Nephron (organoid): ENCODE measurements around the gene ARMC9.

Experiments used
- H3K27ac Mint-ChIP-seq, 3 experiments: 2 replicates each; pipeline ENCODE4 v1.8.0; 2020; ENCODE audit warnings: mixed read lengths in 3 of 3, mild to moderate bottlenecking in 2 of 3, moderate library complexity in 1 of 3
- H3K27me3 Mint-ChIP-seq: 2 replicates; pipeline ENCODE4 v1.8.0; 2021; ENCODE audit warnings: low read depth, mild to moderate bottlenecking, moderate library complexity, mixed read lengths
- H3K36me3 Mint-ChIP-seq: 2 replicates; pipeline ENCODE4 v1.8.0; 2020; ENCODE audit warnings: low read depth, mixed read lengths
- H3K4me1 Mint-ChIP-seq: 2 replicates; pipeline ENCODE4 v1.8.0; 2020; ENCODE audit warnings: mixed read lengths
- H3K4me3 Mint-ChIP-seq, 3 experiments: 2 replicates each; pipeline ENCODE4 v1.8.0; 2020; ENCODE audit warnings: mild to moderate bottlenecking in 3 of 3, mixed read lengths in 3 of 3, moderate library complexity in 2 of 3
- H3K9me3 Mint-ChIP-seq: 2 replicates; pipeline ENCODE4 v1.8.0; 2020; ENCODE audit warnings: mixed read lengths
- TF ChIP-seq, protein P1 (sequence below), 3 experiments: fragments of 200-600 bp; sonication (generic); IDR thresholded peaks; one replicate each; pipeline ENCODE4 v1.5.0; 2021; ENCODE audit warnings: antibody characterized with exemption in 3 of 3; ENCODE audit not compliant: unreplicated experiment in 3 of 3

ARMC9 gene

DNA sequence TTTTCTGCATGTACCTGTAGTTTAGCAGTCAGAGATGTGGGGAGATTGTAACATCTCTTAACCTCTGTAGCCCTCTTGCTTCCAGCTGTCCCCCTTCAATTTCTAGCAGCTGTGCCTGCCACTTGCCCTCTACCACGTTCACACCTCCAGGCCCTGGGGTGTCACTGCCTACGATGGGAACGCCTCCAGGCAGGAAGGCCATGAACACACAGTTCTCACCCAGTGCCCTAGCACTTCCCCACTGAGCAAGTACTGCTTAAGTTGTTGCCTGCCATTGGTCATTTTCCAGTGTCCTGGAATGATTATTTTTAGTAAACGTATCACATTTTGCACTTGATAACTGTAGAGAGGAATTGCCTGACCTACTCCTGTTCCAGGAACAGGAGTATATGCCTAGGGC, 120.0 kb downstream of the ARMC9 start:
- TF ChIP-seq, protein P1, sequence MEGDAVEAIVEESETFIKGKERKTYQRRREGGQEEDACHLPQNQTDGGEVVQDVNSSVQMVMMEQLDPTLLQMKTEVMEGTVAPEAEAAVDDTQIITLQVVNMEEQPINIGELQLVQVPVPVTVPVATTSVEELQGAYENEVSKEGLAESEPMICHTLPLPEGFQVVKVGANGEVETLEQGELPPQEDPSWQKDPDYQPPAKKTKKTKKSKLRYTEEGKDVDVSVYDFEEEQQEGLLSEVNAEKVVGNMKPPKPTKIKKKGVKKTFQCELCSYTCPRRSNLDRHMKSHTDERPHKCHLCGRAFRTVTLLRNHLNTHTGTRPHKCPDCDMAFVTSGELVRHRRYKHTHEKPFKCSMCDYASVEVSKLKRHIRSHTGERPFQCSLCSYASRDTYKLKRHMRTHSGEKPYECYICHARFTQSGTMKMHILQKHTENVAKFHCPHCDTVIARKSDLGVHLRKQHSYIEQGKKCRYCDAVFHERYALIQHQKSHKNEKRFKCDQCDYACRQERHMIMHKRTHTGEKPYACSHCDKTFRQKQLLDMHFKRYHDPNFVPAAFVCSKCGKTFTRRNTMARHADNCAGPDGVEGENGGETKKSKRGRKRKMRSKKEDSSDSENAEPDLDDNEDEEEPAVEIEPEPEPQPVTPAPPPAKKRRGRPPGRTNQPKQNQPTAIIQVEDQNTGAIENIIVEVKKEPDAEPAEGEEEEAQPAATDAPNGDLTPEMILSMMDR (IDR thresholded peaks at IDR 0.05; ENCODE audit: unreplicated experiment in 3 of 3): no peak
- Mint-ChIP-seq H3K27ac (no peak overlapping the region), H3K9me3 (peaks cover 26% of the 10 kb centered on the region), H3K4me1 (no peaks in the 10 kb centered on the region), H3K36me3 (peaks cover 62% of the 10 kb centered on the region), H3K4me3 (no peak overlapping the region), H3K27me3 (no peaks in the 10 kb centered on the region)

DNA sequence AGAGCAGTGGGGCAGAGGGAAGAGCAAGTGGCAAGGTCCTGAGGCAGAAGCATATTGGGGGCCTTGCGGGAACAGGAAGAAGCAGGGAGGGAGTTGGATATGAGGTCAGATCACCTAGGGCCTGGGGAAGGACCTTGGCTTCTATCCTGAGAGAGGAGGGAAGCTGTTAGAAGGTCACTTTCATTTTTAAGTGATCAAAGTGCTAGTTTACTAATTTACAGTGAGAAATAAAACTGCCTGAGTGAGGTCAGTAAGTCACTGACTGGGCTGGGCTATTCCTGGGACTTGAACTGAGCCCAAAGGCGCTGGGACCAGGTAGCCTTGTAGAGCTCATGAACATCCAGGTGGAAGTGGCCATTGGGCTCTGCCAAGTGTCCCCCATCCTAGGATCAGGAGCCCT, 120.5 kb downstream of the ARMC9 start:
- Mint-ChIP-seq H3K27me3 (no peaks in the 10 kb centered on the region), H3K9me3 (peaks cover 26% of the 10 kb centered on the region), H3K4me1 (no peaks in the 10 kb centered on the region), H3K4me3 (no peak overlapping the region), H3K27ac (no peak overlapping the region), H3K36me3 (peaks cover 62% of the 10 kb centered on the region)
- TF ChIP-seq, protein P1 (IDR thresholded peaks at IDR 0.05; ENCODE audit: unreplicated experiment in 3 of 3): no peak

DNA sequence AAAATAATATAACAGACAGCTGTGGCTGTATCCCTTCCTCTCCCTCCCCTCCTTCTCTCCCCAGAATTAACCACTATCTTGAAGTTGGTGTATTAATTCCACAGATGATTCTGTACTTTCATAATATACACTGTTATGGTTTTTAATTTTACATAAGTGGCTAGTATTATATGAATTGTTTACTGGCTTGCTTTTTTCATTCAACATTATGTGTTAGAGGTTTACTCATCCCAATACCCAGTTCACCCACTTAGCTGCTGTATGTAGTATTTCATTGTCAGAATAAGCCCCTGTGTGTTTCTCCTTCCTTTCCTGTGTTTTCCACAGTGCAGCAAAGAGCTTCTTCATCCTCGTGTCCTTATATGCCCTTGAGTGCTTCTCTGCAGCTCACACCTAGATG, 121.4 kb downstream of the ARMC9 start:
- H3K27ac Mint-ChIP-seq: no peak overlapping the region
- no peak overlapping the region for H3K4me3 Mint-ChIP-seq
- no peaks in the 10 kb centered on the region for H3K27me3 Mint-ChIP-seq
- H3K36me3 Mint-ChIP-seq: peaks cover 54% of the 10 kb centered on the region
- TF ChIP-seq, protein P1 (IDR thresholded peaks at IDR 0.05; ENCODE audit: unreplicated experiment in 3 of 3): no peak
- no peaks in the 10 kb centered on the region for H3K4me1 Mint-ChIP-seq
- H3K9me3 Mint-ChIP-seq: peaks cover 23% of the 10 kb centered on the region

DNA sequence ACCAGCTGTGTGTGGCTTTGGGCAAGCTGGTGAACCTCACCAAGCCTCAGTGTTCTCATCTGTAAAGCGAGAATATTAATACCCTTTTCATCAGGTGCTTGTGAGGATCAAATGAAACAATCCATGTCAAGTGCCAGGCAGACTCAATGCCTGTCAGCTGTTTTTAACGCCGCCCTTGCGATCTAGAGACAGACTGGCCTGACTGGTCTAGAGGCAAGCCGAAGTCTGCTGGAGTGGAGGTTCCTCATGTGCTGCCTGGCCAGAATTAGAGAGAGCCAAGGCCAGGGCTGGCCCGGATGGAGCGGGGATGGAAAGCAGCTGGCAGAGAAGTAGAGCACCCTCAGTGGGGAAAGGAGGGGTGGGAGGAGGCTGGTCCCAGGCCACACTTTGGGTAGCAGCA, 122.6 kb downstream of the ARMC9 start:
- TF ChIP-seq, protein P1 (IDR thresholded peaks at IDR 0.05; ENCODE audit: unreplicated experiment in 3 of 3): no peak
- H3K27ac Mint-ChIP-seq: no peak overlapping the region
- H3K4me1 Mint-ChIP-seq: no peaks in the 10 kb centered on the region
- peaks cover 48% of the 10 kb centered on the region for H3K36me3 Mint-ChIP-seq
- peaks cover 18% of the 10 kb centered on the region for H3K9me3 Mint-ChIP-seq
- H3K4me3 Mint-ChIP-seq: no peak overlapping the region
- no peaks in the 10 kb centered on the region for H3K27me3 Mint-ChIP-seq

DNA sequence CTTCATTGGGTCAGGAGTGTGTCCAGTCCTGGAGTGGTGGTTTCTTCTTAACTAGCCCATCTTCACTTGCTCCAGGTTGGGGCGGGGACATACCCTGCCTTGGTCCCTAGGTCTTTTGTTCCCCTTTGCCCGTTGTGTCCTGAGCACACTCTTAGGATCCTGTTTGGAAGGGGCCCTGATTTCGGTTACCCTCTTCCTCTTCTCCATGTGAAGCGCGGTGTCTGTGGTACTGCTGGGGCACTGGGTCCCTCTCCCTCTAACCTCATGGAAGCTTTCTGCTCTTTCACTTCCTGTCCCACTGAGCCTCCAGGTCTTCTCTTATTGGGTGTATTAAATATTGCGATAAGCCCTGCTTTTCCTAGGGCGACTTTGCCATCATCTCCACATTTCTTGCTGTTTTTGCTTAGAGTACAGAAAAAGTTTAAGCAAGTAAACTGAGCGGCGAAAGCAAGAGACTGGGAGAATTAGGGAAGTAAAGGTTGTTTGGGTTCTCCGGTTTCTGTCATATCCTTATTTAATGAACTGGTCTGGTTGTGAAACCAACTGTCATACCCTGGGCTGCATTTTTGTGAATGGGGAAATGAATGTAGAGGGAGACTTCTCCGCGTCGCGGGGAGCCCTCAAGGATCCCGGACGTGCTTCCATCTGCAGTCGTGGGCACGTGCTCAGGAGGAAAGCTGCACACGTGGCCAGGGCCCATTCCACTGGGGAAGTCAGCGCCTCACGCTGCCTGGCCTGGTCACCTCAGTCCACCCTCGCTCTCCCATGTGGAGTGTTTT, 123.3 kb downstream of the ARMC9 start:
- Mint-ChIP-seq H3K4me1 (no peaks in the 10 kb centered on the region), H3K27ac (no peak overlapping the region), H3K27me3 (no peaks in the 10 kb centered on the region), H3K9me3 (peaks cover 14% of the 10 kb centered on the region), H3K4me3 (no peak overlapping the region), H3K36me3 (peaks cover 42% of the 10 kb centered on the region)
- TF ChIP-seq, protein P1 (IDR thresholded peaks at IDR 0.05; ENCODE audit: unreplicated experiment in 3 of 3): no peak

DNA sequence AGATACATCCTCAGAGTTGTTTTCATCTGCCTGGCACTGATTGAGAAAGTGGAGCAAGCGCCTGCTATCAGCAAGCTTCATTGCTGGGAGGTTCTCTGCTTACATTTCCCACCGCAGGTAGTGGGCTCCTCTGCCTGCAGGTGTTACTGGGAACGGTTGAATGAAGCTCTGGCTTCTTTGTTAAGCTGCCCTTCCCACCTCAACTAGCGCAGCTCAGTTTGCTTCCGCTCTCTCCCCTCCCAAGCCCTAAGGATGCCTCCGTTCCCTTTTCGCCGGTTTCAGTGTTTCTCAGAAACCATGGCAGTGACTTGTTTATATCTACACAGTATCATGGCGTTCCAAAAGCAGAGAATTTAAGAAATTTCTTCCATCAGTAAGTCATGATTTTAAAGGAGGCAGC, 124.9 kb downstream of the ARMC9 start:
- TF ChIP-seq, protein P1 (IDR thresholded peaks at IDR 0.05; ENCODE audit: unreplicated experiment in 3 of 3): no peak

More for the DNA sequence above, 124.9 kb downstream of the ARMC9 start:
- no peak overlapping the region for H3K4me3 Mint-ChIP-seq
- no peaks in the 10 kb centered on the region for H3K27me3 Mint-ChIP-seq
- H3K4me1 Mint-ChIP-seq: no peaks in the 10 kb centered on the region
- peaks cover 2% of the 10 kb centered on the region for H3K9me3 Mint-ChIP-seq
- peaks cover 36% of the 10 kb centered on the region for H3K36me3 Mint-ChIP-seq
- H3K27ac Mint-ChIP-seq: no peak overlapping the region
